Endothelial cell of umbilical vein (primary cell): ENCODE results near the gene MB21D2. TPM values are rescaled to one million over a fixed set of nuclear protein-coding genes. Genes with fewer than 3 reads are reported as not detected.

ENCODE experiments used
- BruUV-seq: library from RNA; stranded (reverse); fragments of 400-500 nt; replicated peaks from 2 replicates; lab custom pipeline; 2021; lab: Mats Ljungman, UMichigan
- CTCF ChIA-PET: fragments of 300-600, 350-600 bp; sonication (Branson Sonifier 250); formaldehyde crosslinking; loops from one replicate; lab custom pipeline; 2021; ENCODE audit warnings: antibody characterized with exemption, inconsistent platforms; lab: Charles Lee
- POLR2A ChIA-PET: fragments of 300-600, 350-600 bp; sonication (Branson Sonifier 250); formaldehyde crosslinking; loops from one replicate; lab custom pipeline; 2021; ENCODE audit warnings: antibody characterized with exemption, inconsistent platforms; lab: Charles Lee
- DNase-seq: peaks from one replicate; pipeline ENCODE4 v3.0.0-alpha.2; 2011; ENCODE audit warnings: low read depth, low spot score
- FAIRE-seq: peaks from 2 replicates; lab custom pipeline; 2011; peaks lifted over from hg19 to GRCh38; lab: Jason Lieb, UNC
- H2AFZ ChIP-seq: 2 replicates; pipeline ENCODE4 v1.6.0; 2012; ENCODE audit warnings: low read depth, low read length, control low read depth, inconsistent platforms
- H3K27ac ChIP-seq: 2 replicates; pipeline ENCODE4 v1.5.1; 2011; ENCODE audit warnings: low read depth, mild to moderate bottlenecking, control low read depth, low read length, moderate library complexity; ENCODE audit not compliant: insufficient read depth
- H3K27me3 ChIP-seq, 2 experiments: 2 replicates each; pipeline versions ENCODE4 v1.6.0 to v1.6.1; 2011; ENCODE audit warnings: low read length in 2 of 2, mixed read lengths in 1 of 2; ENCODE audit not compliant: control insufficient read depth in 2 of 2, insufficient read depth in 2 of 2
- H3K36me3 ChIP-seq, 2 experiments: 2 replicates in 1 of 2; 3 replicates in 1 of 2; pipeline ENCODE4 v1.5.1; 2011; ENCODE audit warnings: low read length in 2 of 2, mild to moderate bottlenecking in 1 of 2, moderate library complexity in 1 of 2; ENCODE audit not compliant: control insufficient read depth in 2 of 2, insufficient read depth in 2 of 2; ENCODE audit errors: extremely low read depth in 1 of 2
- H3K4me1 ChIP-seq: 3 replicates; pipeline ENCODE4 v1.5.1; 2011; ENCODE audit warnings: mild to moderate bottlenecking, low read length; ENCODE audit not compliant: control insufficient read depth, insufficient read depth; ENCODE audit errors: extremely low read depth
- H3K4me2 ChIP-seq: 2 replicates; pipeline ENCODE4 v1.6.1; 2011; ENCODE audit warnings: low read length, control low read depth, mixed read lengths; ENCODE audit not compliant: insufficient read depth
- H3K4me3 ChIP-seq, 3 experiments: fragments of 200-600 bp in 1 of 3; sonication (generic), shearing (Covaris generic) in 1 of 3; replicated peaks in 1 of 3; 2 replicates each; pipeline ENCODE4 v1.5.1; 2011 to 2016; ENCODE audit warnings: control low read depth in 3 of 3, low read length in 3 of 3, mild to moderate bottlenecking in 2 of 3, inconsistent platforms in 1 of 3, low read depth in 1 of 3, moderate library complexity in 1 of 3; ENCODE audit not compliant: insufficient read depth in 1 of 3
- H3K79me2 ChIP-seq: 2 replicates; pipeline ENCODE4 v1.6.0; 2012; ENCODE audit warnings: low read length, inconsistent platforms; ENCODE audit not compliant: control insufficient read depth, insufficient read depth
- H3K9ac ChIP-seq: replicated peaks from 2 replicates; pipeline ENCODE3; 2011; ENCODE audit warnings: low read length, control low read depth; ENCODE audit not compliant: insufficient read depth; ENCODE audit errors: extremely low read depth
- H3K9me1 ChIP-seq: replicated peaks from 3 replicates; pipeline ENCODE4 v1.6.0; 2011; ENCODE audit warnings: mild to moderate bottlenecking, low read length; ENCODE audit not compliant: control insufficient read depth, insufficient read depth; ENCODE audit errors: extremely low read depth
- H3K9me3 ChIP-seq: replicated peaks from 2 replicates; pipeline ENCODE4 v1.5.1; 2012; ENCODE audit warnings: low read length, inconsistent platforms; ENCODE audit not compliant: control insufficient read depth, insufficient read depth
- H4K20me1 ChIP-seq: replicated peaks from 2 replicates; pipeline ENCODE3; 2011; ENCODE audit warnings: mild to moderate bottlenecking, low read length; ENCODE audit not compliant: control insufficient read depth, insufficient read depth; ENCODE audit errors: extremely low read depth
- CTCF ChIP-seq, 2 donors: IDR thresholded peaks; 1 replicate in 1 of 2; 2 replicates in 1 of 2; pipeline ENCODE4 v1.5.1; 2011; ENCODE audit warnings: low read length in 2 of 2, mild to moderate bottlenecking in 2 of 2, moderate library complexity in 2 of 2, control low read depth in 1 of 2, inconsistent platforms in 1 of 2, low read depth in 1 of 2; ENCODE audit not compliant: insufficient read depth in 1 of 2; ENCODE audit errors: extremely low read depth in 1 of 2
- EZH2 ChIP-seq: IDR thresholded peaks from 2 replicates; pipeline ENCODE4 v1.6.1; 2012; ENCODE audit warnings: borderline replicate concordance, low read depth, mild to moderate bottlenecking, moderate library complexity, low read length, inconsistent platforms; ENCODE audit not compliant: severe bottlenecking
- FOS ChIP-seq: IDR thresholded peaks from 2 replicates; pipeline ENCODE4 v1.6.1; 2011; ENCODE audit warnings: mild to moderate bottlenecking, low read length, moderate library complexity, borderline replicate concordance; ENCODE audit not compliant: insufficient read depth
- GATA2 ChIP-seq: IDR thresholded peaks from 2 replicates; pipeline ENCODE4 v1.7.0; 2011; ENCODE audit warnings: low read depth, mild to moderate bottlenecking, moderate library complexity, mixed read lengths, low read length; ENCODE audit not compliant: insufficient read length, insufficient read depth
- JUN ChIP-seq: IDR thresholded peaks from 2 replicates; pipeline ENCODE4 v1.6.1; 2011; ENCODE audit warnings: borderline replicate concordance, low read depth; ENCODE audit not compliant: insufficient read length, insufficient read depth
- MAX ChIP-seq: IDR thresholded peaks from 2 replicates; pipeline ENCODE4 v1.6.1; 2011; ENCODE audit not compliant: insufficient read depth, insufficient read length
- MYC ChIP-seq: IDR thresholded peaks from one replicate; pipeline ENCODE4 v1.6.1; 2011; ENCODE audit warnings: mild to moderate bottlenecking, low read depth, low read length
- POLR2A ChIP-seq: IDR thresholded peaks from 2 replicates; pipeline ENCODE4 v1.6.1; 2012; ENCODE audit warnings: low read depth, mild to moderate bottlenecking, control low read depth, low read length
- POLR2AphosphoS5 ChIP-seq: IDR thresholded peaks from 2 replicates; pipeline ENCODE4 v1.6.1; 2012; ENCODE audit warnings: low read depth, mild to moderate bottlenecking, control low read depth, low read length, moderate library complexity; ENCODE audit not compliant: insufficient read depth
- dilution Hi-C: fragments of 300-500 bp; cut with MboI; formaldehyde crosslinking; loops from one replicate; pipeline ENCODE4 v1.15.0; 2019; ENCODE audit warnings: low sequenced_read_pairs; ENCODE audit not compliant: extremely low pct_ligation_motif_present
- intact Hi-C: fragments of 100-400 bp; cut with micrococcal nuclease; formaldehyde crosslinking; loops from one replicate; pipeline ENCODE4 v1.10.0; 2022
- polyA plus RNA-seq, 4 experiments: library from polyadenylated mRNA; depleted of rRNA in 3 of 4; stranded (reverse) in 3 of 4; unstranded in 1 of 4; fragments of >200 nt; gene quantifications; 2 replicates each; pipeline versions ENCODE4 v1.2.1 to v1.2.3, GENCODE V29; 2011 to 2012; ENCODE audit warnings: missing spikeins in 1 of 4
- total RNA-seq: library from RNA; stranded (reverse); gene quantifications from 2 replicates; pipeline ENCODE4 v1.2.3, GENCODE V29; 2021

The MB21D2 gene
- total and polyA plus RNA-seq, 2 donors (not counting 3 experiments of a cell fraction or from before 2014, with no cell fraction given): 6.7 to 7.4 TPM

- ChIA-PET CTCF (interaction anchor here (0.5 to 3.6 kb wide), 4 partner anchors 9 to 336 kb away, joined by 3 to 27 read pairs (median 6); no protein-coding TSS in a partner anchor), POLR2A (no interaction called here)
- FAIRE-seq: no peak
- H3K36me3 ChIP-seq: no peaks in the 10 kb centered on the region
- no peak overlapping the region for H2AFZ ChIP-seq
- H3K4me3 ChIP-seq: no peak overlapping the region
- dilution Hi-C loops: no loop called here
- H3K9me1 ChIP-seq: no peaks in the 10 kb centered on the region
- no peak overlapping the region for H3K4me2 ChIP-seq
- TF ChIP-seq EZH2: no peak
- no peak for TF ChIP-seq POLR2A
- TF ChIP-seq POLR2AphosphoS5: no peak
- TF ChIP-seq GATA2: no peak
- TF ChIP-seq MAX: no peak
- no peak for TF ChIP-seq JUN
- no peak for TF ChIP-seq CTCF (IDR thresholded peaks at IDR 0.05; ENCODE audit: extremely low read depth in 1 of 2, insufficient read depth in 1 of 2, low read depth in 1 of 2, low read length in 2 of 2)
- no peak for TF ChIP-seq MYC
- no peak for TF ChIP-seq FOS
- no peaks in the 10 kb centered on the region for H3K4me1 ChIP-seq
- intact Hi-C loops: no loop called here
- no peaks in the 10 kb centered on the region for H3K27me3 ChIP-seq
- H4K20me1 ChIP-seq: no peaks in the 10 kb centered on the region
- H3K79me2 ChIP-seq: no peaks in the 10 kb centered on the region
- no peaks in the 10 kb centered on the region for H3K9me3 ChIP-seq
- H3K9ac ChIP-seq: no peak overlapping the region
- H3K27ac ChIP-seq: no peak overlapping the region
- DNase-seq: no peak
- no TSS peak for BruUV-seq
Measured at GRCh38 chr3:192804502-192804901, 113.2 kb downstream of the MB21D2 start.
